ENCODE results near the gene GGT7. TPM values are rescaled to one million over a fixed set of nuclear protein-coding genes. Genes with fewer than 3 reads are reported as not detected.

Gene GGT7
- total RNA-seq: 14.4 and 20.7 TPM in 2 replicates

GRCh38 chr20:34872622-34873224, at the start of gene GGT7:
GGT7 (minus strand) TSS chr20:34872856; CDS start chr20:34872815, 41 bp downstream.

GRCh38 chr20:34876406-34877282, 4.0 kb upstream of the GGT7 start, which contains the start of gene ACSS2:
ACSS2 (plus strand) TSS chr20:34876612; CDS start chr20:34876646, 34 bp downstream.

GRCh38 chr20:34825530-34826362, 46.9 kb downstream of the GGT7 start, which contains the start of gene NCOA6:
NCOA6 (minus strand) TSS chr20:34825651; CDS start chr20:34782355, 43,296 bp downstream.

Other genes starting within 250 kb of the GGT7 start
- gene PIGU, start 195.8 kb downstream of the GGT7 start, total RNA-seq: 6.6 and 8.0 TPM in 2 replicates
- gene TP53INP2, start 168.5 kb downstream of the GGT7 start, total RNA-seq: 4.2 and 4.5 TPM in 2 replicates
- gene NCOA6, start 47.2 kb downstream of the GGT7 start, total RNA-seq: 4.8 and 9.5 TPM in 2 replicates
- gene ACSS2, start 3.8 kb upstream of the GGT7 start, total RNA-seq: 50.4 and 72.0 TPM in 2 replicates
- gene GSS, start 83.0 kb upstream of the GGT7 start, total RNA-seq: 74.6 and 79.8 TPM in 2 replicates
- gene MYH7B, start 83.0 kb upstream of the GGT7 start, total RNA-seq: 0.15 and 0.33 TPM in 2 replicates
- 86.2 and 90.2 TPM in 2 replicates for gene TRPC4AP, start 220.0 kb upstream of the GGT7 start, total RNA-seq

Data from smooth muscle cell of trachea (primary cell).